HFFc6 (cell line): ENCODE measurements around the gene MPRIP. TPM values are rescaled to one million over a fixed set of nuclear protein-coding genes. Genes with fewer than 3 reads are reported as not detected.

Experiments used
- DNase-seq: peaks from one replicate; pipeline ENCODE4 v3.0.0-alpha.2; 2018
- H3K27ac Mint-ChIP-seq: 2 replicates; pipeline ENCODE4 v1.8.0; 2020; ENCODE audit warnings: mild to moderate bottlenecking, mixed read lengths
- H3K27me3 Mint-ChIP-seq: 2 replicates; pipeline ENCODE4 v1.8.0; 2021; ENCODE audit warnings: mild to moderate bottlenecking, moderate library complexity, mixed read lengths; ENCODE audit not compliant: insufficient read depth
- H3K36me3 Mint-ChIP-seq: 2 replicates; pipeline ENCODE4 v1.8.0; 2021; ENCODE audit warnings: low read depth, mixed read lengths
- H3K4me1 Mint-ChIP-seq: 2 replicates; pipeline ENCODE4 v1.8.0; 2020; ENCODE audit warnings: low read depth, mixed read lengths
- H3K4me3 Mint-ChIP-seq: 2 replicates; pipeline ENCODE4 v1.8.0; 2020; ENCODE audit warnings: mild to moderate bottlenecking, moderate library complexity, mixed read lengths
- H3K9me3 Mint-ChIP-seq: 2 replicates; pipeline ENCODE4 v1.8.0; 2020; ENCODE audit warnings: mild to moderate bottlenecking, mixed read lengths
- CTCF ChIP-seq: fragments of 200-600 bp; sonication (generic); IDR thresholded peaks from 2 replicates; pipeline ENCODE4 v1.5.0; 2021; ENCODE audit warnings: antibody characterized with exemption, mild to moderate bottlenecking
- total RNA-seq, 6 experiments: library from RNA; stranded (reverse); fragmentation: NEBNext Ultra II Directional; extraction: Animal tissue kit (Norgen Biotek cat#: 25700); gene quantifications; 2 replicates in 1 of 6; 3 replicates in 5 of 6; pipeline ENCODE4 v1.2.3, GENCODE V29; 2021

MPRIP gene
- total RNA-seq, 6 experiments from 2014 or later: 350 to 409 (median 372) TPM

GRCh38 chr17:17161759-17162158 lies 119.5 kb downstream of the MPRIP start:
- Mint-ChIP-seq H3K9me3 (no peaks in the 10 kb centered on the region), H3K4me1 (peaks cover 8% of the 10 kb centered on the region)
- no peak for DNase-seq

GRCh38 chr17:17164156-17164555 lies 121.9 kb downstream of the MPRIP start:
- Mint-ChIP-seq H3K9me3 (no peaks in the 10 kb centered on the region), H3K4me3 (no peak overlapping the region), H3K27ac (no peak overlapping the region), H3K36me3 (peaks cover 32% of the 10 kb centered on the region), H3K4me1 (no peaks in the 10 kb centered on the region), H3K27me3 (peaks cover 3% of the 10 kb centered on the region)
- DNase-seq: no peak
- no peak for TF ChIP-seq CTCF

More at GRCh38 chr17:17161759-17162158, 119.5 kb downstream of the MPRIP start:
- no peak overlapping the region for H3K27ac Mint-ChIP-seq
- no peak for TF ChIP-seq CTCF
- no peaks in the 10 kb centered on the region; the same call in none of the 2 replicates for H3K27me3 Mint-ChIP-seq
- peaks cover 39% of the 10 kb centered on the region for H3K36me3 Mint-ChIP-seq
- no peak overlapping the region for H3K4me3 Mint-ChIP-seq

- Mint-ChIP-seq H3K27me3 (peaks cover 3% of the 10 kb centered on the region), H3K4me3 (no peak overlapping the region; the same call in 1 of the 2 replicates), H3K36me3 (peaks cover 27% of the 10 kb centered on the region), H3K27ac (no peak overlapping the region), H3K4me1 (no peaks in the 10 kb centered on the region), H3K9me3 (no peaks in the 10 kb centered on the region)
- no peak for TF ChIP-seq CTCF
- DNase-seq: no peak
Measured at GRCh38 chr17:17164676-17165075, 122.4 kb downstream of the MPRIP start.

GRCh38 chr17:17165666-17166308 lies 123.5 kb downstream of the MPRIP start:
- no peak for TF ChIP-seq CTCF
- Mint-ChIP-seq H3K27me3 (peaks cover 3% of the 10 kb centered on the region), H3K9me3 (no peaks in the 10 kb centered on the region), H3K27ac (no peak overlapping the region), H3K4me1 (no peaks in the 10 kb centered on the region), H3K4me3 (no peak overlapping the region), H3K36me3 (peaks cover 22% of the 10 kb centered on the region)
- DNase-seq: no peak

GRCh38 chr17:17166446-17166845 lies 124.2 kb downstream of the MPRIP start:
- H3K27ac Mint-ChIP-seq: no peak overlapping the region; the same call in 1 of the 2 replicates
- peaks cover 6% of the 10 kb centered on the region for H3K27me3 Mint-ChIP-seq
- no peak for DNase-seq
- H3K9me3 Mint-ChIP-seq: no peaks in the 10 kb centered on the region
- H3K4me1 Mint-ChIP-seq: no peaks in the 10 kb centered on the region
- H3K36me3 Mint-ChIP-seq: peaks cover 23% of the 10 kb centered on the region
- no peak for TF ChIP-seq CTCF
- H3K4me3 Mint-ChIP-seq: no peak overlapping the region
